Measurements from ENCODE around the gene TWF1. TPM values are rescaled to one million over a fixed set of nuclear protein-coding genes. Genes with fewer than 3 reads are reported as not detected.

Gene TWF1
- total and polyA plus RNA-seq, 4 donors: 33.1 to 80.1 (median 48.7) TPM

DNA sequence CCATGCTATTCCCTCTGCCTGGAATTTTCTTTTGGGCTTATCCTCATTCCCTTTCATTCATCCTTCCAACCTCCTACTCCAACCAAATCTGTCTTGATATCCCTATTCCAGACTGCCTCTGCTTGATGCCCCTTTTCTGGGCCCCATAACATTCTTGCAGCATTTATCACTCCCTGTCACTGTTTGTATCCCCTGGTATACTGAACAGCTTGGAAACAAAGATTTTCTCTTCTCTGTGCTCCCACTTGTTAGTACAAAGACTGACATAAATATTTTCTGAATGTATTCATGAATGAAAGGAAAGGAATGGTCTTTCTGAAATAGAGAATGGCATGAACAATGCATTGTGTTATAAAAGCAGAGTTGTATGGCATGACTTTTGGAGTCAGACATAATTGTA is 39.8 kb downstream of the TWF1 start:
- no peaks in the 10 kb centered on the region for H3K27me3 ChIP-seq (ENCODE audit: control insufficient read depth in 3 of 3, insufficient read depth in 3 of 3, low read length in 2 of 3)
- H3K4me1 ChIP-seq (ENCODE audit: control insufficient read depth in 5 of 5, insufficient read depth in 5 of 5, low read length in 5 of 5): no peaks in the 10 kb centered on the region
- no peak for DNase-seq
- peaks cover 0 to 2% (median under 1%) of the 10 kb centered on the region in 4 donors for H3K36me3 ChIP-seq (ENCODE audit: control insufficient read depth in 4 of 4, insufficient read depth in 4 of 4, low read length in 4 of 4)
- TF ChIP-seq, protein P1, sequence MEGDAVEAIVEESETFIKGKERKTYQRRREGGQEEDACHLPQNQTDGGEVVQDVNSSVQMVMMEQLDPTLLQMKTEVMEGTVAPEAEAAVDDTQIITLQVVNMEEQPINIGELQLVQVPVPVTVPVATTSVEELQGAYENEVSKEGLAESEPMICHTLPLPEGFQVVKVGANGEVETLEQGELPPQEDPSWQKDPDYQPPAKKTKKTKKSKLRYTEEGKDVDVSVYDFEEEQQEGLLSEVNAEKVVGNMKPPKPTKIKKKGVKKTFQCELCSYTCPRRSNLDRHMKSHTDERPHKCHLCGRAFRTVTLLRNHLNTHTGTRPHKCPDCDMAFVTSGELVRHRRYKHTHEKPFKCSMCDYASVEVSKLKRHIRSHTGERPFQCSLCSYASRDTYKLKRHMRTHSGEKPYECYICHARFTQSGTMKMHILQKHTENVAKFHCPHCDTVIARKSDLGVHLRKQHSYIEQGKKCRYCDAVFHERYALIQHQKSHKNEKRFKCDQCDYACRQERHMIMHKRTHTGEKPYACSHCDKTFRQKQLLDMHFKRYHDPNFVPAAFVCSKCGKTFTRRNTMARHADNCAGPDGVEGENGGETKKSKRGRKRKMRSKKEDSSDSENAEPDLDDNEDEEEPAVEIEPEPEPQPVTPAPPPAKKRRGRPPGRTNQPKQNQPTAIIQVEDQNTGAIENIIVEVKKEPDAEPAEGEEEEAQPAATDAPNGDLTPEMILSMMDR (IDR thresholded peaks at IDR 0.05; ENCODE audit: control extremely low read depth, extremely low read depth): no peak
- no peak overlapping the region for H3K27ac ChIP-seq (ENCODE audit: low read depth in 1 of 2, low read length in 1 of 2)
- no peak for ATAC-seq (ENCODE audit: insufficient read depth, low FRiP score)
- H3K9ac ChIP-seq (ENCODE audit: insufficient read depth in 1 of 2, low read length in 2 of 2): no peak overlapping the region
- H3K4me3 ChIP-seq: no peak overlapping the region
- H3K9me3 ChIP-seq (ENCODE audit: control insufficient read depth in 4 of 4, insufficient read depth in 3 of 4, low read length in 3 of 4): no peaks in the 10 kb centered on the region

DNA sequence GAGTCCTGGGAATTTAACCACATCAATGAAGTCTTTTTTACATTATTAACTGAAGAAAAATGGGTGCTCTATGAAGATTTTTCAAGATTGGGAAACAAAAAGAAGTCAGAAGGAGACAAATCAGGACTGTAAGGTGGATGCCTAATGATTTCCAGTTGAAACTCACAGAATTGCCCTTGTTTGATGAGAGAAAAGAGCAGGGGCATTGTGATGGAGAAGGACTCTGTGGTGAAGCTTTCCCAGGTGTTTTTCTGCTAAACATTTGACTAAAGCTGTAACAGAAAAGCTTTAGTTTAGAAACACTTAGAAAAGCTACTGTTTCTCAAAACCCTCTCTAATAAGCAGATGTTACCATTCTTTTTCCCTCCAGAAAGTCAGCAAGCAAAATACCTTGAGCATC is 41.6 kb downstream of the TWF1 start:
- no peaks in the 10 kb centered on the region for H3K9me3 ChIP-seq (ENCODE audit: control insufficient read depth in 4 of 4, insufficient read depth in 3 of 4, low read length in 3 of 4)
- TF ChIP-seq, protein P1 (IDR thresholded peaks at IDR 0.05; ENCODE audit: control extremely low read depth, extremely low read depth): no peak
- no peak for ATAC-seq (ENCODE audit: insufficient read depth, low FRiP score)
- H3K36me3 ChIP-seq (ENCODE audit: control insufficient read depth in 4 of 4, insufficient read depth in 4 of 4, low read length in 4 of 4): no peaks in the 10 kb centered on the region
- H3K9ac ChIP-seq (ENCODE audit: insufficient read depth in 1 of 2, low read length in 2 of 2): no peak overlapping the region
- no peaks in the 10 kb centered on the region for H3K27me3 ChIP-seq (ENCODE audit: control insufficient read depth in 3 of 3, insufficient read depth in 3 of 3, low read length in 2 of 3)
- H3K27ac ChIP-seq (ENCODE audit: low read depth in 1 of 2, low read length in 1 of 2): no peak overlapping the region
- no peak for DNase-seq
- H3K4me1 ChIP-seq (ENCODE audit: control insufficient read depth in 5 of 5, insufficient read depth in 5 of 5, low read length in 5 of 5): peaks cover 2 to 9% (median 5%) of the 10 kb centered on the region in 5 donors
- H3K4me3 ChIP-seq: no peak overlapping the region

DNA sequence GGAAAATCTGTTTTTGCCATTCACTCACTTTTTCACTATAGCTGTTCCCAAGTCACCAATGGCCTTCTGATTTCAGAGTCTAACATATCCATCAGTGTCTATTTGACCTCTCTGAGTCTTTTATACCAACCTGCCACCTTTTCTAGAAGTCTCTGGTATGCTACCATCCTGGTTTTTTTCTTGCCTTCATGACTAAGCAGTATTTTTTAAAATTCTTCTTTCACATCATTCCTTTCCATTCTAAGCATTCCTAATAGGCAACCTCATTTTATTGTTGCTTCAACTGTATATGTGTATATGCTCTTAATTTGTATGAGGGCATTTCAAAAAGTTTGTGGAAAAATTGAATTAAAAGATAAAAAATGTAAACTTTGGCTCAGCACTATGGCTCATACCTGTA is 42.3 kb downstream of the TWF1 start:
- ATAC-seq (ENCODE audit: insufficient read depth, low FRiP score): no peak
- TF ChIP-seq, protein P1 (IDR thresholded peaks at IDR 0.05; ENCODE audit: control extremely low read depth, extremely low read depth): no peak
- Histone ChIP-seq H3K4me3 (no peak overlapping the region), H3K36me3 (ENCODE audit: control insufficient read depth in 4 of 4, insufficient read depth in 4 of 4, low read length in 4 of 4) (no peaks in the 10 kb centered on the region), H3K9me3 (ENCODE audit: control insufficient read depth in 4 of 4, insufficient read depth in 3 of 4, low read length in 3 of 4) (no peaks in the 10 kb centered on the region), H3K9ac (ENCODE audit: insufficient read depth in 1 of 2, low read length in 2 of 2) (no peak overlapping the region), H3K27ac (ENCODE audit: low read depth in 1 of 2, low read length in 1 of 2) (no peak overlapping the region), H3K4me1 (ENCODE audit: control insufficient read depth in 5 of 5, insufficient read depth in 5 of 5, low read length in 5 of 5) (peaks cover 2 to 11% (median 5%) of the 10 kb centered on the region in 5 donors), H3K27me3 (ENCODE audit: control insufficient read depth in 3 of 3, insufficient read depth in 3 of 3, low read length in 2 of 3) (no peaks in the 10 kb centered on the region)
- no peak for DNase-seq

DNA sequence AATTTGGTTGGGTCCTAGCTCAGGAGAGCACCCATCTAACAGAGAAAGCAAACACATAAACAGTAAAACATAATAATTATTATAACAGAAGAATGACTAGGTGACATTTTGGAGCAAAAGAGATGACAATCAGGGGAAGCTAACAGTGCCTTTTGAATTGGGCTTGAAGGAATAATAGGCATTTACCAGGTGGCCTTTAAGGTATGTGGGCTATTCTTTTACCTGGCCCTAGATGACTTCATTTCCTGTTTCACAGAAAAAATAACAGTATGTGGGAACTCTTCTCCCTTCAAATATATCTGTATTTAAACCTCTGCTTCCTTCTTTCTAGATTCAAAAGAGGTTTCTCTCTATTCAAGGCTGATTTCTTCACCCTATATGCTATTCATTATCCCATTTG is 43.5 kb downstream of the TWF1 start:
- H3K27ac ChIP-seq (ENCODE audit: low read depth in 1 of 2, low read length in 1 of 2): no peak overlapping the region
- no peaks in the 10 kb centered on the region for H3K27me3 ChIP-seq (ENCODE audit: control insufficient read depth in 3 of 3, insufficient read depth in 3 of 3, low read length in 2 of 3)
- DNase-seq (no peak), ATAC-seq (ENCODE audit: insufficient read depth, low FRiP score) (no peak)
- peaks cover 2 to 16% (median 10%) of the 10 kb centered on the region in 5 donors for H3K4me1 ChIP-seq (ENCODE audit: control insufficient read depth in 5 of 5, insufficient read depth in 5 of 5, low read length in 5 of 5)
- H3K4me3 ChIP-seq: no peak overlapping the region
- H3K36me3 ChIP-seq (ENCODE audit: control insufficient read depth in 4 of 4, insufficient read depth in 4 of 4, low read length in 4 of 4): no peaks in the 10 kb centered on the region
- H3K9ac ChIP-seq (ENCODE audit: insufficient read depth in 1 of 2, low read length in 2 of 2): no peak overlapping the region
- no peaks in the 10 kb centered on the region for H3K9me3 ChIP-seq (ENCODE audit: control insufficient read depth in 4 of 4, insufficient read depth in 3 of 4, low read length in 3 of 4)
- TF ChIP-seq, protein P1 (IDR thresholded peaks at IDR 0.05; ENCODE audit: control extremely low read depth, extremely low read depth): no peak
